HEK293T (cell line): ENCODE results near the gene TMEM144.

Experiments used
- ARNT ChIP-seq: fragments of 450-650 bp; IDR thresholded peaks from 2 replicates; pipeline ENCODE4 v1.6.1; 2017; ENCODE audit warnings: mild to moderate bottlenecking
- BHLHE40 ChIP-seq: fragments of 450-650 bp; IDR thresholded peaks from 2 replicates; pipeline ENCODE4 v1.6.1; 2016; ENCODE audit warnings: mild to moderate bottlenecking, moderate library complexity, borderline replicate concordance
- ELF4 ChIP-seq: fragments of 450-650 bp; IDR thresholded peaks from 2 replicates; pipeline ENCODE4 v1.6.1; 2017; ENCODE audit warnings: antibody characterized with exemption
- FOXK2 ChIP-seq: fragments of 450-650 bp; IDR thresholded peaks from 2 replicates; pipeline ENCODE4 v1.6.1; 2016; ENCODE audit warnings: mild to moderate bottlenecking
- FOXM1 ChIP-seq: fragments of 450-650 bp; IDR thresholded peaks from 2 replicates; pipeline ENCODE4 v1.6.1; 2017; ENCODE audit warnings: mild to moderate bottlenecking, borderline replicate concordance
- PKNOX1 ChIP-seq: fragments of 450-650 bp; IDR thresholded peaks from 2 replicates; pipeline ENCODE4 v1.6.1; 2016
- SP1 ChIP-seq: fragments of 450-650 bp; IDR thresholded peaks from 2 replicates; pipeline ENCODE4 v1.6.1; 2017
- SUZ12 ChIP-seq: fragments of 450-650 bp; IDR thresholded peaks from 2 replicates; pipeline ENCODE4 v1.6.1; 2016; ENCODE audit warnings: mild to moderate bottlenecking
- ZNF384 ChIP-seq: fragments of 450-650 bp; IDR thresholded peaks from 2 replicates; pipeline ENCODE4 v1.6.1; 2016

DNA sequence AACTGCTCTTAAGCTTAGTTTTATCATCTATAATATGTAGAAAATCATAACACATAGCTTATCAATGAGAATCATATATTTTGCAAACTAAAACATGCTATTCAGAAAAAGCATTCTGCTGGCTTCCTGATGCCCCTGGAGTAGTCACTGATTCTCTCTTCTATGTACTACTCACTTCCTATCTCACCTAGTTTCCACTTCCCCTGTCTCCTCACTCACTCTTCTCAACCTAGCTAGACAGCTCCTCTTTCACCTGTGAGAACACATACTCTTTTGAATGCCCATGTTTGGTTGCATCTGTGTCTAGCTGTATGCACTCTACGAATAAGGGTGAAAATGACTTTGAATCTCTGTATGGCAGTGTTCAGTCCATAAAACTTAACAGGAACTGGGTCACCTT is 9.3 kb downstream of the TMEM144 start:
- TF ChIP-seq FOXK2 (no peak), ELF4 (no peak), SP1 (no peak), FOXM1 (no peak), ARNT (no peak), ZNF384 (no peak), SUZ12 (no peak), BHLHE40 (no peak), PKNOX1 (no peak)
